ENCODE results near the gene RTN4. TPM values are rescaled to one million over a fixed set of nuclear protein-coding genes. Genes with fewer than 3 reads are reported as not detected.

Gene RTN4
- total RNA-seq, 1 donor from 2014 or later = 174 TPM

GRCh38 chr2:55088400-55088799 is 38.1 kb upstream of the RTN4 start:
- DNase-seq (ENCODE audit: extremely low spot score in 2 of 2) = no peak
- Histone ChIP-seq H3K27ac (no peak overlapping the region), H3K36me3 (no peaks in the 10 kb centered on the region), H3K4me3 (no peak overlapping the region), H3K9me3 (no peaks in the 10 kb centered on the region), H3K27me3 (no peaks in the 10 kb centered on the region), H3K4me1 (no peaks in the 10 kb centered on the region)
- TF ChIP-seq POLR2AphosphoS5 (IDR thresholded peaks at IDR 0.05; ENCODE audit: insufficient read depth in 1 of 2, low read depth in 1 of 2) (no peak), CTCF (IDR thresholded peaks at IDR 0.05) (no peak), POLR2A (IDR thresholded peaks at IDR 0.05) (no peak)
- intact Hi-C loops (cut with DNase I) = no loop called here

GRCh38 chr2:55087936-55088335 is 37.7 kb upstream of the RTN4 start:
- Histone ChIP-seq H3K27ac (no peak overlapping the region), H3K9me3 (no peaks in the 10 kb centered on the region), H3K27me3 (no peaks in the 10 kb centered on the region), H3K4me1 (no peaks in the 10 kb centered on the region), H3K4me3 (no peak overlapping the region), H3K36me3 (no peaks in the 10 kb centered on the region)
- DNase-seq (ENCODE audit: extremely low spot score in 2 of 2) = no peak
- intact Hi-C loops (cut with DNase I) = no loop called here
- TF ChIP-seq POLR2A (IDR thresholded peaks at IDR 0.05) (no peak), POLR2AphosphoS5 (IDR thresholded peaks at IDR 0.05; ENCODE audit: insufficient read depth in 1 of 2, low read depth in 1 of 2) (no peak), CTCF (IDR thresholded peaks at IDR 0.05) (no peak)

GRCh38 chr2:55087501-55087900 is 37.2 kb upstream of the RTN4 start:
- H3K27me3 ChIP-seq = no peaks in the 10 kb centered on the region

DNA sequence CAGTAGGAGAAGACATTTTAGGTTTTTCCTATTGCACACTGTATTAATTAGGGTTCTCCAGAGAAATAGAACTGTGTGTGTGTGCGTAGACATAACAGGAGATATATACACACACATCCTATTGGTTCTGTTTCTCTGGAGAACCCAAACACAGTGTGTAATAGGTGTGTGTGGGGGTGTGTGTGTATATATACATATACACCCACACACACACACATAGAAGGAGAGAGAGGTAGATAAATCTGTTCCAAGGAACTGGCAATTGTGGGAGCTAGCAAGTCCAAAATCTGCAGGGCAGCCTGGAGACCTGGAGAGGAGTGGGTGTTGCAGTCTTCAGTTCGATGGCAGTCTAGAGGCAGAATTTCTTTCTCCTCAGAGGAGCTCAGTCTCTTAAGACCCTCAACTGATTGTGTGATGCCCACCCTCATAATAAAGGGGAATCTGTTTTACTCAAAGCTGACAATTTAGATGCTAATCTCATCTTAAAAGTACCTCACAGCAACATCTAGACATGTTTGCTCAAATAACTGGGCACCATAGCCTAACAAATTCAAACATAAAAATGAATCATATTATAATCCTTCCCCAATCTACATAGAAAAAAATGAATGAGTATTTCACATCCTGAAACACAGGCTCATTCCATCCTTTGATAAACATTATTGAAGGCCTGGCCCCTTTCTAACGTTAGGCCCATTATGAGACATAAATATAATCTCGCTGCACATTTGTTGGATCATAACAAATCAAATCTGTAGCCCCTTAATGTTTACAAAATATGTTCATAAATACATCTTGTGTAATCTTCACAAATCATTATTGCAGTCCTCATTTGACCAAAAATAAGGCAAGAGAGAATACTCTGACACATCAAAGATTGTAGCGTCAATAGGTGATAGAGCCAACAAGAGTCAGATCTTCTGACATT is 35.1 kb upstream of the RTN4 start:
- H3K27me3 ChIP-seq = no peaks in the 10 kb centered on the region
- H3K9me3 ChIP-seq = no peaks in the 10 kb centered on the region
- no peak for DNase-seq (ENCODE audit: extremely low spot score in 2 of 2)
- no peak overlapping the region for H3K27ac ChIP-seq
- TF ChIP-seq POLR2AphosphoS5 (IDR thresholded peaks at IDR 0.05; ENCODE audit: insufficient read depth in 1 of 2, low read depth in 1 of 2) (no peak), CTCF (IDR thresholded peaks at IDR 0.05) (no peak)
- H3K36me3 ChIP-seq = no peaks in the 10 kb centered on the region
- H3K4me1 ChIP-seq = no peaks in the 10 kb centered on the region
- H3K4me3 ChIP-seq = no peak overlapping the region
- intact Hi-C loops (cut with DNase I) = no loop called here

More at GRCh38 chr2:55087501-55087900, 37.2 kb upstream of the RTN4 start:
- no peak for DNase-seq (ENCODE audit: extremely low spot score in 2 of 2)
- no peaks in the 10 kb centered on the region for H3K9me3 ChIP-seq
- no peak for TF ChIP-seq CTCF (IDR thresholded peaks at IDR 0.05)
- H3K36me3 ChIP-seq = no peaks in the 10 kb centered on the region
- H3K27ac ChIP-seq = no peak overlapping the region
- intact Hi-C loops (cut with DNase I) = no loop called here
- H3K4me3 ChIP-seq = no peak overlapping the region
- no peaks in the 10 kb centered on the region for H3K4me1 ChIP-seq

- DNase-seq (ENCODE audit: extremely low spot score in 2 of 2) = no peak
- intact Hi-C loops (cut with DNase I) = no loop called here
- no peak for TF ChIP-seq POLR2AphosphoS5 (IDR thresholded peaks at IDR 0.05; ENCODE audit: insufficient read depth in 1 of 2, low read depth in 1 of 2)
- TF ChIP-seq POLR2A (IDR thresholded peaks at IDR 0.05) = no peak
- no peak for TF ChIP-seq CTCF (IDR thresholded peaks at IDR 0.05)
These were observed 34.4 kb upstream of the RTN4 start for GRCh38 chr2:55084641-55085040.

More at GRCh38 chr2:55084641-55085040, 34.4 kb upstream of the RTN4 start:
- no peaks in the 10 kb centered on the region for H3K4me1 ChIP-seq
- H3K27me3 ChIP-seq = no peaks in the 10 kb centered on the region
- H3K4me3 ChIP-seq = no peak overlapping the region
- H3K27ac ChIP-seq = no peak overlapping the region
- no peaks in the 10 kb centered on the region for H3K36me3 ChIP-seq
- no peaks in the 10 kb centered on the region for H3K9me3 ChIP-seq
